Effector memory CD4-positive, alpha-beta T cell (primary cell): ENCODE data around the gene INSYN2B.

ENCODE experiments used
- DNase-seq, 3 donors: peaks; one replicate each; pipeline ENCODE4 v3.0.0-alpha.2; 2020
- H3K27ac ChIP-seq: 2 replicates; pipeline ENCODE4 v1.7.0; 2013; ENCODE audit warnings: mild to moderate bottlenecking, low read length, moderate library complexity; ENCODE audit not compliant: insufficient read depth, poor library complexity, severe bottlenecking
- H3K27me3 ChIP-seq: replicated peaks from 2 replicates; pipeline ENCODE4 v1.7.0; 2013; ENCODE audit warnings: mild to moderate bottlenecking, low read length; ENCODE audit not compliant: insufficient read depth, control insufficient read depth, poor library complexity, severe bottlenecking
- H3K36me3 ChIP-seq: 2 replicates; pipeline ENCODE4 v1.7.0; 2013; ENCODE audit warnings: mild to moderate bottlenecking, low read length, moderate library complexity; ENCODE audit not compliant: control insufficient read depth, insufficient read depth
- H3K4me1 ChIP-seq: 2 replicates; pipeline ENCODE4 v1.7.0; 2013; ENCODE audit warnings: low read length, mild to moderate bottlenecking; ENCODE audit not compliant: control insufficient read depth, insufficient read depth, poor library complexity, severe bottlenecking
- H3K4me3 ChIP-seq: 2 replicates; pipeline ENCODE4 v1.7.0; 2013; ENCODE audit warnings: low read length, low read depth, mild to moderate bottlenecking; ENCODE audit not compliant: insufficient read depth, poor library complexity, severe bottlenecking
- H3K9me3 ChIP-seq: 2 replicates; pipeline ENCODE4 v1.7.0; 2013; ENCODE audit warnings: mild to moderate bottlenecking, low read length, moderate library complexity; ENCODE audit not compliant: control insufficient read depth

The INSYN2B gene

DNA sequence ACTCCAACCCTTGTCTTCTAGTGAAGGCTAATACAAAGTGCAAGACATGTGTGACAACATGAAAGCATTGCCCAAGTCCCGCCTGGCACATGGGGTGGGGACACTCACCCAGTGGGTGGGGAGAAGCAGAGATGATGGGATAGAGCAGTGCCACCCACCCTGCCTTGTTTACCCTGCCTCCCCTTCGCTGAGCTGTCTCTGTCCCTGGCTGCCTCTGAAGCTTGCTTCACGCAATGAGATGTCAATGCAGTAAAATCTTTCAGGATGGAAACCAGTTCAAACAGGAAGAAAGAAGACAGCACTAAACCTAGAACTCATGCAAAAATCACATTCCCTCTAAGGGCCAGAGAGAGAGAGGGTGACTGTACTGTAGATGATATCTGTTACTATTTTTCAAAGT lies 148.0 kb downstream of the INSYN2B start:
- DNase-seq = no peak
- H3K36me3 ChIP-seq = peaks cover 5% of the 10 kb centered on the region
- H3K27ac ChIP-seq = no peak overlapping the region
- no peak overlapping the region for H3K4me3 ChIP-seq
- H3K27me3 ChIP-seq = no peaks in the 10 kb centered on the region
- H3K4me1 ChIP-seq = no peaks in the 10 kb centered on the region
- no peaks in the 10 kb centered on the region for H3K9me3 ChIP-seq

DNA sequence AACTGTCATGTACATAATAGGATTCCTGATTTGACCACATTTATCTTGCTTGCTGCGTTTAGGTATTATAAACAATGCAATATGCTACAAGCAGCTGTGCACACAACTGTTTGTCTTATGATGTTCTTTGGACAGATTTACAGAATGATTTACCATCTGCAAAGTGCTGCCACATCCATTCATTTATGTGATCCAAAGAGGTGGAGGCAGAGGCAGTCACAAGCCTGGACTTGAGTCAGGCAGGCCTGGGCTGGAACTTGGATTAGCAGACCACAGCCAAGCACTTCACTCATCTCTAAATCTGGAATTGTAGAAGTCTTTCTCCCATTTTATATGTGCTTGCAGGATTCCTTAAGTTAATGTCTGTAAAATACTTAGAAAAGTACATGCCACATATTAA lies 149.0 kb downstream of the INSYN2B start:
- Histone ChIP-seq H3K27me3 (no peaks in the 10 kb centered on the region), H3K9me3 (no peaks in the 10 kb centered on the region), H3K4me1 (no peaks in the 10 kb centered on the region), H3K4me3 (no peak overlapping the region), H3K27ac (no peak overlapping the region), H3K36me3 (peaks cover 5% of the 10 kb centered on the region)
- DNase-seq = no peak

DNA sequence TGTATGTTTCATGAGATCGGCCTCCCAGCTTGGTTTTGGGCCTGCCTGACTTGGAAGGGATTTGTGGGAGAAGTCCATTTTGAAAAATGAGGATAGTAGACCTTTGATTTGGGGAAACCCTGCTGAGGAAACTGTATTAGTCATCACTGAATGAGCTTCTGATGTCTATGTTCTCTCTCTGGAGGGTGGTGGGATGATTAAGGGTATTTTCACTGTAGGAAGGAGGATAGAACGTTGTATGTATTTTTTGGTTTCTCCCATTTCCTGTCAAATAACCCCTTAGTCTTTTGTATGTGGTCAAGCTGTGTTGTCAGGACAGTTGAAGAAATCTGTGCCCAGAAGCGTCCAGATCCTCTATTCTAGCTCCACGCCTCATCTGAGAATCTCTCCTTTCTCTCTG lies 151.9 kb downstream of the INSYN2B start:
- H3K27ac ChIP-seq = no peak overlapping the region
- DNase-seq = no peak
- H3K4me3 ChIP-seq = no peak overlapping the region
- no peaks in the 10 kb centered on the region for H3K27me3 ChIP-seq
- H3K9me3 ChIP-seq = no peaks in the 10 kb centered on the region
- H3K4me1 ChIP-seq = no peaks in the 10 kb centered on the region
- peaks cover 5% of the 10 kb centered on the region for H3K36me3 ChIP-seq

DNA sequence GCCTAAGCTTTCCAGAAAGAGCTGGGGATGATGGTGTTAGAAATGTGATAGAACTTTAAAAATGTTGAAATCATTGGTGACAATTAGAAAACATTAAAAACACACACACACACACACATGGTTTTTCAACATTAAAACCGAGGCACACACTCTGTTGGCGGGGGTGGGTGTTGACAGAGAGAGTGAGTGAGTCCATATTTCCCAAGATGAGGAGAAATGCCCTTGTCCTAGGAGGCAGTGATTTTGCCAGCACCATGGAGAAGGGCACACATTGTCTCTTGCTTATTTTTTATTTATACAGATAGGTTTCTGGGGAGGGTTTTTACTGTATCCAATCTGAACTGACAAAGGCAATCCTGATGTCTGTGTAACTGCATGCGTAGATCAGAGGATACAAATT lies 152.5 kb downstream of the INSYN2B start:
- H3K27ac ChIP-seq = no peak overlapping the region
- no peaks in the 10 kb centered on the region for H3K27me3 ChIP-seq
- peaks cover 5% of the 10 kb centered on the region for H3K36me3 ChIP-seq
- DNase-seq = no peak
- no peaks in the 10 kb centered on the region for H3K9me3 ChIP-seq
- no peak overlapping the region for H3K4me3 ChIP-seq
- H3K4me1 ChIP-seq = no peaks in the 10 kb centered on the region

DNA sequence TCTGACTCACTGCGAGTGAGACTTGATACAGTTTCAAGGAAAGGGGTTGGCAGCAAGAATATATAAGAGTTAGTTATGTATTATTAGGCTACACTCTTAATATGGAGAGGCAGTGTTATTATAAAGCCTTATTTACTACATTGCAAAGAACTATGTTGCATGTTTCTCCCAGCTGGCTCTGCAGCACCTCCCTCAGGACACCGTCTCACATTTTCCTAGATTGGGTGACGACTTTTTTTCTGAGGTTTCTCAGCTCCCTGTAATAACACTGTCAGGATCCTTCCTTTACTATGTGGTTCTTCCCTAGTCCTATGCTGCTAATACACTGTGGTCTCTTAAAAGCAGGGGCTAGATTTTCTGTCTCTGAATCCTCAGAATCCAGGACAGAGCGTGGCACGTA lies 153.7 kb downstream of the INSYN2B start:
- Histone ChIP-seq H3K27ac (no peak overlapping the region), H3K4me1 (no peaks in the 10 kb centered on the region), H3K27me3 (no peaks in the 10 kb centered on the region), H3K36me3 (peaks cover 5% of the 10 kb centered on the region), H3K9me3 (no peaks in the 10 kb centered on the region), H3K4me3 (no peak overlapping the region)
- DNase-seq = no peak

DNA sequence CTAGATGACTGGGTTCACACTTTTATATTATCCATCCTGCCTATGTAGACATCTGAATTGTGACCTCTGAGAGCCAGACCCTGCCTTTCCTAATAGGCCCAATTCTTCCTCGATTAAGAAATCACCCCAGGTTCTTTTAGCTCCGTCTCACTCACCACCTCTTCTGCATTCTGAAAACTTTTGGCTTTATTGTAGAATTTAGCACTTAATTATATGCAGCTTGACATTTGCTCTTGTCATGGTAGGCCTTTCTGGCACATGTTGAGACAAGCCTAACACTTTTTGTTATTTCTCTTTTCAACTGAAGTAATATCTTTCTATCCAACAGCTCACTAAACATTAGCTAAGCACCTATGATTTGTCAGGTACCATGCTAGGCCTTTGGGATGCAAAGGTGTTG lies 163.3 kb downstream of the INSYN2B start:
- no peak overlapping the region for H3K4me3 ChIP-seq
- no peak overlapping the region for H3K27ac ChIP-seq
- DNase-seq = no peak
- peaks cover 29% of the 10 kb centered on the region for H3K36me3 ChIP-seq
- no peaks in the 10 kb centered on the region for H3K27me3 ChIP-seq
- no peaks in the 10 kb centered on the region for H3K9me3 ChIP-seq
- no peaks in the 10 kb centered on the region for H3K4me1 ChIP-seq

DNA sequence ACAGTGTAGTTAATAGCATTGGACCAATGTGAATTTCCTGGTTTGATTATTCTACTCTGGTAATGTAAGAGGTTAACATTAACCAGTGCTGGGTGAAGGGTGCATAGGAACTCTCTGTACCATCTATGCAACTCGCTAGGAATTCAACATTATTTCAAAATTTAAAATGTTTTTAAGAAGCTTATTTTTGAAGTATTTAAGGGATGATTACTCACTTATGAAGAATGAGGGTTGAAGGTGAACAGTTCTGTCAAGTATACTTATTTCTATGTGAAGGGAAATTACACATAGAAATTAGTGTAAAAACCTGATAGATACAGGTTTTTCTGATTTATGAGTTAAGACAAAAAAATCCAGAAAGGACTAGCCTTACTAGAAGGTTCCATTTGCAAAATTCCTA lies 165.8 kb downstream of the INSYN2B start:
- DNase-seq = no peak
- Histone ChIP-seq H3K9me3 (no peaks in the 10 kb centered on the region), H3K27ac (no peak overlapping the region), H3K4me1 (no peaks in the 10 kb centered on the region), H3K36me3 (peaks cover 35% of the 10 kb centered on the region), H3K4me3 (no peak overlapping the region), H3K27me3 (no peaks in the 10 kb centered on the region)
